ENCODE data around the gene AOX1.

Gene AOX1

GRCh38 chr2:200618590-200619021, 32.8 kb downstream of the AOX1 start:
- FAIRE-seq, result no peak

GRCh38 chr2:200619279-200619678, 33.5 kb downstream of the AOX1 start:
- no peak for FAIRE-seq
- DNase-seq (ENCODE audit: insufficient read length, low spot score), result no peak

More at GRCh38 chr2:200618590-200619021, 32.8 kb downstream of the AOX1 start:
- TF ChIP-seq CTCF (IDR thresholded peaks at IDR 0.05; ENCODE audit: insufficient read depth, missing control alignments), result peak; percentile 38
- DNase-seq (ENCODE audit: insufficient read length, low spot score), result no peak

GRCh38 chr2:200620606-200621390, 35.0 kb downstream of the AOX1 start:
- TF ChIP-seq CTCF (IDR thresholded peaks at IDR 0.05; ENCODE audit: insufficient read depth, missing control alignments), result no peak
- FAIRE-seq (no peak), DNase-seq (ENCODE audit: insufficient read length, low spot score) (no peak)

More at GRCh38 chr2:200619279-200619678, 33.5 kb downstream of the AOX1 start:
- TF ChIP-seq CTCF (IDR thresholded peaks at IDR 0.05; ENCODE audit: insufficient read depth, missing control alignments), result no peak

GRCh38 chr2:200622106-200622505, 36.3 kb downstream of the AOX1 start:
- no peak for TF ChIP-seq CTCF (IDR thresholded peaks at IDR 0.05; ENCODE audit: insufficient read depth, missing control alignments)
- FAIRE-seq (no peak), DNase-seq (ENCODE audit: insufficient read length, low spot score) (no peak)

- no peak for TF ChIP-seq CTCF (IDR thresholded peaks at IDR 0.05; ENCODE audit: insufficient read depth, missing control alignments)
- DNase-seq (ENCODE audit: insufficient read length, low spot score), result no peak
- FAIRE-seq, result no peak
Measured at GRCh38 chr2:200624026-200624425, 38.2 kb downstream of the AOX1 start.

- no peak for FAIRE-seq
- TF ChIP-seq CTCF (IDR thresholded peaks at IDR 0.05; ENCODE audit: insufficient read depth, missing control alignments), result no peak
- no peak for DNase-seq (ENCODE audit: insufficient read length, low spot score)
Measured at GRCh38 chr2:200624658-200625057, 38.8 kb downstream of the AOX1 start.

- TF ChIP-seq CTCF (IDR thresholded peaks at IDR 0.05; ENCODE audit: insufficient read depth, missing control alignments), result no peak
- FAIRE-seq, result no peak
Measured at GRCh38 chr2:200625282-200625681, 39.5 kb downstream of the AOX1 start.

More at GRCh38 chr2:200625282-200625681, 39.5 kb downstream of the AOX1 start:
- no peak for DNase-seq (ENCODE audit: insufficient read length, low spot score)

Measured in D721Med (cell line).